Stimulated activated CD4-positive, alpha-beta T cell treated with anti-CD3 and anti-CD28 coated beads, Interleukin-4, amount 100 ng/mL, for 24 hours (primary cell): ENCODE measurements around the gene CD58.

Experiments
- DNase-seq: peaks from one replicate; pipeline ENCODE4 v3.0.0-alpha.2; 2020

Gene CD58

GRCh38 chr1:116508085-116508983 lies 62.5 kb downstream of the CD58 start:
- DNase-seq, result no peak

GRCh38 chr1:116507631-116508030 lies 63.2 kb downstream of the CD58 start:
- DNase-seq, result no peak

GRCh38 chr1:116506132-116507004 lies 64.5 kb downstream of the CD58 start:
- no peak for DNase-seq

GRCh38 chr1:116504308-116505156 lies 66.3 kb downstream of the CD58 start:
- peak; percentile 78 for DNase-seq

GRCh38 chr1:116503546-116504307 lies 67.1 kb downstream of the CD58 start:
- DNase-seq, result no peak

- no peak for DNase-seq
These were observed 68.0 kb downstream of the CD58 start for GRCh38 chr1:116502671-116503314.

GRCh38 chr1:116501870-116502244 lies 69.0 kb downstream of the CD58 start:
- DNase-seq, result no peak

GRCh38 chr1:116501125-116501869 lies 69.5 kb downstream of the CD58 start:
- DNase-seq, result no peak

- DNase-seq, result peak; percentile 60
These were observed 71.8 kb downstream of the CD58 start for GRCh38 chr1:116498789-116499628.

GRCh38 chr1:116497656-116498055 lies 73.2 kb downstream of the CD58 start:
- DNase-seq, result no peak

- DNase-seq, result no peak
These were observed 73.9 kb downstream of the CD58 start for GRCh38 chr1:116496898-116497297.

GRCh38 chr1:116496380-116496779 lies 74.4 kb downstream of the CD58 start:
- DNase-seq, result no peak

GRCh38 chr1:116495535-116495934 lies 75.3 kb downstream of the CD58 start:
- DNase-seq, result no peak

- DNase-seq, result no peak
These were observed 76.1 kb downstream of the CD58 start for GRCh38 chr1:116494745-116495144.

- DNase-seq, result no peak
These were observed 76.5 kb downstream of the CD58 start for GRCh38 chr1:116494353-116494692.

GRCh38 chr1:116493484-116494352 lies 77.1 kb downstream of the CD58 start:
- no peak for DNase-seq

GRCh38 chr1:116493036-116493435 lies 77.8 kb downstream of the CD58 start:
- no peak for DNase-seq

GRCh38 chr1:116492358-116492811 lies 78.4 kb downstream of the CD58 start:
- no peak for DNase-seq
